Panc1 (cell line): Measurements from ENCODE around the gene SUPT5H. TPM values are rescaled to one million over a fixed set of nuclear protein-coding genes. Genes with fewer than 3 reads are reported as not detected.

Experiments
- ATAC-seq: fragments of 200-7000 bp; cut with Tn5 transposase; 2 replicates; pipeline ENCODE4 v1.9.1; 2020; ENCODE audit warnings: mild to moderate bottlenecking, moderate library complexity
- Bru-seq: library from RNA; stranded (reverse); fragments of 400-500 nt; gene quantifications from one replicate; lab custom pipeline; 2021; lab: Mats Ljungman, UMichigan
- BruChase-seq, 2 experiments: library from RNA; stranded (reverse); fragments of 400-500 nt; gene quantifications; one replicate each; lab custom pipeline; 2021; lab: Mats Ljungman, UMichigan
- BruUV-seq: library from RNA; stranded (reverse); fragments of 400-500 nt; replicated peaks from 2 replicates; lab custom pipeline; 2021; lab: Mats Ljungman, UMichigan
- CTCF ChIA-PET: fragments of 300-600 bp; sonication (Branson Sonifier 250); formaldehyde crosslinking; loops from one replicate; lab custom pipeline; 2022; ENCODE audit warnings: antibody characterized with exemption; lab: Charles Lee
- POLR2A ChIA-PET: fragments of 300-600 bp; sonication (Branson Sonifier 250); formaldehyde crosslinking; loops from one replicate; lab custom pipeline; 2022; ENCODE audit warnings: antibody characterized with exemption; lab: Charles Lee
- DNase-seq: peaks from one replicate; pipeline ENCODE4 v3.0.0-alpha.2; 2010; ENCODE audit warnings: low read depth, low spot score
- H3K27ac ChIP-seq: 2 replicates; pipeline ENCODE4 v1.5.1; 2011; ENCODE audit warnings: mild to moderate bottlenecking, low read length, inconsistent platforms
- H3K27me3 ChIP-seq: fragments of 200-500 bp; sonication (Bioruptor generic); 2 replicates; pipeline ENCODE4 v1.6.0; 2014; ENCODE audit warnings: low read length, inconsistent platforms; ENCODE audit not compliant: control insufficient read depth, insufficient read depth
- H3K36me3 ChIP-seq: fragments of 200-500 bp; sonication (Bioruptor generic); 2 replicates; pipeline ENCODE4 v1.5.1; 2014; ENCODE audit warnings: inconsistent platforms, mild to moderate bottlenecking, low read length, moderate library complexity; ENCODE audit not compliant: control insufficient read depth, insufficient read depth
- H3K4me1 ChIP-seq: 2 replicates; pipeline ENCODE4 v1.5.1; 2011; ENCODE audit warnings: inconsistent platforms, mild to moderate bottlenecking, low read length, moderate library complexity; ENCODE audit not compliant: control insufficient read depth, insufficient read depth
- H3K4me3 ChIP-seq, 2 experiments: 2 replicates each; pipeline ENCODE4 v1.5.1; 2011 to 2012; ENCODE audit warnings: low read depth in 2 of 2, low read length in 2 of 2, mild to moderate bottlenecking in 2 of 2, inconsistent platforms in 1 of 2, moderate library complexity in 1 of 2
- H3K9me3 ChIP-seq: fragments of 200-500 bp; sonication (Bioruptor generic); 2 replicates; pipeline ENCODE4 v1.5.1; 2014; ENCODE audit warnings: low read depth, mild to moderate bottlenecking, inconsistent platforms, low read length, moderate library complexity; ENCODE audit not compliant: control insufficient read depth, insufficient read depth
- CTCF ChIP-seq: fragments of 450-650 bp; IDR thresholded peaks from 2 replicates; pipeline ENCODE4 v1.5.1; 2017; ENCODE audit warnings: mild to moderate bottlenecking
- POLR2AphosphoS5 ChIP-seq: IDR thresholded peaks from 2 replicates; pipeline ENCODE4 v1.6.1; 2012; ENCODE audit warnings: mild to moderate bottlenecking, low read depth, low read length, moderate library complexity
- SIN3A ChIP-seq: IDR thresholded peaks from 2 replicates; pipeline ENCODE4 v1.6.1; 2012; ENCODE audit warnings: low read depth, mild to moderate bottlenecking, low read length, moderate library complexity, borderline replicate concordance; ENCODE audit not compliant: insufficient read depth
- TCF7L2 ChIP-seq: IDR thresholded peaks from 2 replicates; pipeline ENCODE4 v1.6.1; 2011; ENCODE audit warnings: mild to moderate bottlenecking, low read depth, low read length, inconsistent platforms
- in situ Hi-C: cut with HindIII; loops from 2 replicates; pipeline ENCODE4 v1.10.0; 2016; ENCODE audit warnings: low sequenced_read_pairs, low pct_unique_long_range_greater_than_20kb
- intact Hi-C: fragments of 100-400 bp; cut with micrococcal nuclease; formaldehyde crosslinking; loops from one replicate; pipeline ENCODE4 v1.10.0; 2022; ENCODE audit not compliant: unreplicated experiment
- long read RNA-seq: library from polyadenylated mRNA; unstranded; transcript quantifications from one replicate; pipeline ENCODE4 v2.0.0, GENCODE V29; 2021; ENCODE audit not compliant: unreplicated experiment
- polyA plus RNA-seq: library from polyadenylated mRNA; unstranded; fragments of >200 nt; gene quantifications from one replicate; pipeline ENCODE4 v1.2.1, GENCODE V29; 2012; ENCODE audit warnings: missing spikeins; ENCODE audit not compliant: insufficient read length
- total RNA-seq: library from RNA; stranded (reverse); gene quantifications from one replicate; pipeline ENCODE4 v1.2.1, GENCODE V29; 2021; ENCODE audit not compliant: unreplicated experiment
- TF ChIP-seq, protein P1 (sequence below), 2 experiments: IDR thresholded peaks; 2 replicates each; pipeline ENCODE4 v1.6.1; 2011 to 2012; ENCODE audit warnings: low read depth in 2 of 2, control low read depth in 1 of 2, low read length in 1 of 2, mild to moderate bottlenecking in 1 of 2, moderate library complexity in 1 of 2; ENCODE audit not compliant: insufficient read depth in 1 of 2

SUPT5H gene
- total RNA-seq: 1,614 TPM
- polyA plus RNA-seq: 1,718 TPM
- percentile 100 among the genes with signal in this experiment for Bru-seq, nascent RNA
- percentile 100 among the genes with signal in this experiment for BruChase-seq, experiment 1, labeled RNA remaining after a 2-hour chase
- percentile 100 among the genes with signal in this experiment for BruChase-seq, experiment 2, labeled RNA remaining after a 6-hour chase
- long read RNA-seq, transcript SUPT5H-218 (2 exons, 718 nt): major isoform, 917 of 1,718 reads
- long read RNA-seq, transcript SUPT5H-203 (29 exons, 3,698 nt): minor isoform, 12 of 1,718 reads
- long read RNA-seq, transcript SUPT5H-201 (28 exons, 3,770 nt): minor isoform, 5 of 1,718 reads
- long read RNA-seq, partial matches to known transcripts: 513 of 1,718 reads
- long read RNA-seq, other reads (novel, unspliced or antisense): 269 of 1,718 reads

- TSS peak; percentile 91 for BruUV-seq
- ChIA-PET POLR2A (interaction anchor here (0.5 to 9.0 kb wide), 36 partner anchors 12 to 447 kb away, joined by 3 to 254 read pairs (median 6); partner anchors contain the start of genes DLL3, EID2B, FBL and MED29), CTCF (interaction anchor here (0.6 to 4.6 kb wide), 15 partner anchors 10 to 181 kb away, joined by 3 to 36 read pairs (median 5); partner anchors contain the start of genes DLL3, EID2B and RPS16)
- no peaks in the 10 kb centered on the region for H3K27me3 ChIP-seq
- peak within 1 kb of the TSS; percentile 34 to 56 for H3K4me3 ChIP-seq
- peaks cover 13% of the 10 kb centered on the region for H3K36me3 ChIP-seq
- H3K4me1 ChIP-seq: peaks cover 32% of the 10 kb centered on the region
- peak within 1 kb of the TSS; percentile 85 for H3K27ac ChIP-seq
- in situ Hi-C loops (no loop called here), intact Hi-C loops (no loop called here)
- DNase-seq (peak; percentile 100), ATAC-seq (peak; percentile 94)
- TF ChIP-seq SIN3A (no peak), POLR2AphosphoS5 (no peak), TCF7L2 (no peak), CTCF (no peak)
- TF ChIP-seq, protein P1, sequence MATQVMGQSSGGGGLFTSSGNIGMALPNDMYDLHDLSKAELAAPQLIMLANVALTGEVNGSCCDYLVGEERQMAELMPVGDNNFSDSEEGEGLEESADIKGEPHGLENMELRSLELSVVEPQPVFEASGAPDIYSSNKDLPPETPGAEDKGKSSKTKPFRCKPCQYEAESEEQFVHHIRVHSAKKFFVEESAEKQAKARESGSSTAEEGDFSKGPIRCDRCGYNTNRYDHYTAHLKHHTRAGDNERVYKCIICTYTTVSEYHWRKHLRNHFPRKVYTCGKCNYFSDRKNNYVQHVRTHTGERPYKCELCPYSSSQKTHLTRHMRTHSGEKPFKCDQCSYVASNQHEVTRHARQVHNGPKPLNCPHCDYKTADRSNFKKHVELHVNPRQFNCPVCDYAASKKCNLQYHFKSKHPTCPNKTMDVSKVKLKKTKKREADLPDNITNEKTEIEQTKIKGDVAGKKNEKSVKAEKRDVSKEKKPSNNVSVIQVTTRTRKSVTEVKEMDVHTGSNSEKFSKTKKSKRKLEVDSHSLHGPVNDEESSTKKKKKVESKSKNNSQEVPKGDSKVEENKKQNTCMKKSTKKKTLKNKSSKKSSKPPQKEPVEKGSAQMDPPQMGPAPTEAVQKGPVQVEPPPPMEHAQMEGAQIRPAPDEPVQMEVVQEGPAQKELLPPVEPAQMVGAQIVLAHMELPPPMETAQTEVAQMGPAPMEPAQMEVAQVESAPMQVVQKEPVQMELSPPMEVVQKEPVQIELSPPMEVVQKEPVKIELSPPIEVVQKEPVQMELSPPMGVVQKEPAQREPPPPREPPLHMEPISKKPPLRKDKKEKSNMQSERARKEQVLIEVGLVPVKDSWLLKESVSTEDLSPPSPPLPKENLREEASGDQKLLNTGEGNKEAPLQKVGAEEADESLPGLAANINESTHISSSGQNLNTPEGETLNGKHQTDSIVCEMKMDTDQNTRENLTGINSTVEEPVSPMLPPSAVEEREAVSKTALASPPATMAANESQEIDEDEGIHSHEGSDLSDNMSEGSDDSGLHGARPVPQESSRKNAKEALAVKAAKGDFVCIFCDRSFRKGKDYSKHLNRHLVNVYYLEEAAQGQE (IDR thresholded peaks at IDR 0.05; ENCODE audit: insufficient read depth in 1 of 2, low read depth in 2 of 2, low read length in 1 of 2): no peak
- no peaks in the 10 kb centered on the region for H3K9me3 ChIP-seq
These were observed at the start of gene SUPT5H for GRCh38 chr19:39445196-39446111. Gene SUPT5H (plus strand): TSS chr19:39445582. CDS start chr19:39445891, 309 bp downstream.
